GM18505 (cell line): ENCODE results near the gene FBXO24.

Experiments
- ATAC-seq: cut with Tn5 transposase; IDR thresholded peaks from one replicate; pipeline ENCODE4 v1.9.1; 2021; ENCODE audit not compliant: unreplicated experiment
- POLR2A ChIP-seq: IDR thresholded peaks from 4 replicates; pipeline ENCODE4 v1.6.1; 2011; ENCODE audit warnings: borderline replicate concordance; ENCODE audit not compliant: insufficient read depth, insufficient read length; ENCODE audit errors: extremely low read depth

The FBXO24 gene

DNA sequence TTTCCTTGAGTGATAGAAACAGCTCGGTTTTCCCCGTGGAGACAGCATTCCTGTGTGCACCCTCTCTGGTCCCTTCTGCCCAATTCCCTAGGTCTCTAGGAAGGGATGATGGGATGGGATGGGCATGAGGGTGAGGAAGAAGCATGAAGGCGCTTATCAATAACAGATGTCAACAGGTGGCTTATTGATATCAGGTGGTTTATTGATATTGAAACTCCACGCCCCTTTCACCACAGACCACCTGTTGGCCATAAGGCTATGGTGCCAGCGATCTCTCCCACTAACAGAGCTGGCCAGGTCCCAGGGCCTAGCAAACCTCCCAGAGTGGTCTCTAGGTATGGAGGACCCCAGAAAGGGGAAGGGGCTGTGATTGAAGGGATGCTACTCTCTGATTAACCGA, 34.1 kb downstream of the FBXO24 start:
- ATAC-seq: no peak
- no peak for TF ChIP-seq POLR2A

DNA sequence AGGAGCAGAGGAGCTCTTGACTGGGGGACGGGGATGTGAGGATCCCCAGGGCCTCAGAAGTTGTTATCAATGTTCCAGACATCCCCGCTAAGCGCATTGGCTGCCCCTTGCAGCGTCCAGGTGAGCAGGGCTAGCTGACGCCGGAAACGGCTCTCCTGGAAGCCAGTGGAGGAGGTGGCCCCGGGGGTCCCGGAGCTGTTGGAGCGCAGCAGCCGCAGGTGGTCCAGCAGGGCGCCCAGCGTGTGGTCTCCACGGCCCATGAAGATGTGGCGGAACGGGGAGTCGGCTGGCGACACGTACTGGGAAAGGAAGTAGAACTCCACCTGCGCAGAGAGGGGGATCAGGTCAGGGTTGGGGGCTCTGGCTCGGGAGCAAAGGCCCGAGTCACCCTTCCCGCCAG, 34.7 kb downstream of the FBXO24 start:
- no peak for ATAC-seq
- no peak for TF ChIP-seq POLR2A

DNA sequence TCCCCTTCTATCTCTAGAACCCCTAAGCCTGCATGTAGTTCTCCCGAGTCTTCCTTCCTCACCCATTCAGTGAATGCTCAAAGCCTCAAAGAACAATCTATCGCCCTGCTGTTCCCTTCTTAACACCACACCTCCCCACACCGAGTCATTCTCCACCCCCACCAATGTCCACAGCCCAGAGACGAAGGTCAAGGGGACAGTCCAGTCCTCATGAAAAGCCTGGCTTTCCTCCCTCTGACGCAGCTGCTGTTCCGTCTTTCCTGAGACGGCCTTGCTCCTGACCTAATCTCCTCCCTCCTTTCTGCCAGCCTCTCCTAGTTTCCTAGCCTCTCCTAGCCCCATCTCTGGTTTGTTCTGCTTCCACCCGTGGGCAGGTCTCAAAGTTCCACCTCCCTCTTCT, 35.4 kb downstream of the FBXO24 start:
- no peak for ATAC-seq
- TF ChIP-seq POLR2A: no peak

DNA sequence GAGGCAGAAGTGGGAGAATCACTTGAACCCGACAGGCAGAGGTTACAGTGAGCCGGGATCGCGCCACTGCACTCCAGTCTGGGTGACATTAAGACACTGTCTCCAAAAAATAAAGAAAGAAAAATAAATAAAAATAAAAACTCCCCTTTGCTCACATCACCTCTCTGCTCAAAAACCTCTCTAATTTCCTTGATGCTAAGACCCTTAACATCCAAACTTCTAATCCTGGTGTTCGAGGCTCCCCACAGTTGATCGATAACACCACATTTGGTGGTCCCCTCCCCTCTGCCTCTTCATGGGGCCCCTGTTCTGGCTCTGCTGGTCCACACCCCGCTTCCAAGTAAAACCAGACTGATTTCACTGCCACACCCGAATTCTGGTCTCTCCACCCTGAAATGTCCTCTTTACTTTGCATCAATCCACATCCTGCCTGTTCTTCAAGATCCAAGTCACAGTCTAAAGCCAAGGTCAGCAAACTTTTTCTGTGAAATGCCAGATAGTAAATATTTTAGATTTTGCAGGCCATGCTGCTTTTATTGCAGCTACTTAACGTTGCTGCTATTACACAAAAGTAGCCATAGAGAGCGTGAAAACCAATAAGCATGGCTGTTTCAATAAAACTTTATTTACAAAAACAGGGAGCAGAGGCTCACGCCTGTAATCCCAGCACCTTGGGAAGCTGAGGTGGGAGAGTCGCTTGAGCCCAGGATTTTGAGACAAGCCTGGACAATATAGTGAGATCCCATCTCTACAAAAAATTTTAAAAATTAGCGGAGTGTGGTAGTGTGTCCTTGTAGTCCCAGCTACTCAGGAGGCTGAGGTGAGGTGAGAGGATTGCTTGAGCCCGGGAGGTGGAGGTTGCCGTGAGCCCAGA, 38.1 kb downstream of the FBXO24 start:
- TF ChIP-seq POLR2A: no peak
- no peak for ATAC-seq

DNA sequence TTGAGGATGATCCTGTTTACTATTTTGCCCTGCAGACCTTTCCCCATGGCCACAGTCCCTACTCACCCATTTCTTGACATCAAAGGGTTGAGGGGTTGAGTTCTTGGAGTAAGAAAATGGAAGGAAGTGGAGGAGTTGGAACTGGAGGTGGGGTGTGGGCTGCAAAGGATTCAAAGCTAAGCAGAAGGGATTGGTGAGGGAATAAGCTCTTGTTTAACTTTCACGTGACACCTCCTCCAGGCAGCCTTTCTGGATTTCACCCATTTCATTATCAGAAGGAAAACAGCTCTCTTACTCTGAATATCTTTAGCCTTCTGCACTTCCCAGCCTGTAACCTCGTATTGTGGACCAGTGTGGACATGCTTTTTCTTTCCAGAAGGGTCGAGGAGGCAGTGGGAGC, 39.9 kb downstream of the FBXO24 start:
- no peak for TF ChIP-seq POLR2A
- ATAC-seq: no peak

DNA sequence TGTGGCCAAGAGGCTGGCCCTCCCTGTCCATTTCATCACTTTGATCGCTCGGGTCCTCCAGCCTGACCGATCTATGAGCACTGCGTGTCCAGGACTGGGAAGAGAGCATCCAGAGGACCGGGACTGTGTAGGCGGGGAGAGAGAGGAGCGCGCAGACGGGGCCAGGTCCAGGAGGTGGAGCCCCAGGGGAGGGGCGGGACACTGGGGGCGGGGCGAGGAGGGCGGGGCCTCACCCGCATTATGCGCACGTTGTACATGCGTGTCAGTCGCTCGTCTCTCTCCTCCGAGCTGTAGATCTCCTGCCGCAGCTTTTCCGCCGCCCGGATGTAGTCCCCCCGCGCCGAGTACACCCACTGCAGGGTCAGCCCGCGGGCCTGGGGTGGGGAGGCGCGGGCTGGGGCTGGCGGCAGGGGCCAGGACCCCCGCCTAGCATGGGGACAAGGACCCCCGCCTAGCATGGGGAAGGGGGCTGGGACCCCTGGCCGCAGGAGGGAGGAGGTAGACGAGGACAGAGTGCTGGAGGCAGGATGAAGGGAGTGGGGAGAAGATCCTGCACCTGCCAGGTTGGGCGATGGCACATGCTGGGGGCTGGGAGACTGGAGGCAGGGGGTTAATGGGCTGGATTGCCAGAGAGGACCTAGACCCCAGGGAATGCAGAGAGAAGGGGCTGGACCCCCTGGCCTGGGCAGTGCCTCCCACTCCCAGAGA, 40.6 kb downstream of the FBXO24 start:
- ATAC-seq: peak; percentile 68

DNA sequence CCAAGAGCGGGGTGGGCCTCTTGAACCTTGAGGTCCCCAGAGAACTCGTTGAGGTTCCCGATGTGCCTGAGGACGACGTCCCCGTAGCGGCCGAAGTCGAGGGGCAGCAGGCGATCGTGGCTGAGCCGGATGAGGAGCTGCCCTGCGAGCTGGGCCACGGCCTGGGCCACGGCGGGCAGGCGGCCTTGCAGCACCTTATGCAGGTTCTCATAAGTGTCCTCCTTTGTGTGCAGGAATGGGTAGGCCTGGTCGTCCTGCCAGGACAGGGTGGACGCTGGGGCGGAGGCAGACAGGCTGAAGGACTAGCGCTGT, 41.1 kb downstream of the FBXO24 start:
- no peak for ATAC-seq
- no peak for TF ChIP-seq POLR2A

More for the DNA sequence above, 40.6 kb downstream of the FBXO24 start:
- peak; percentile 58 for TF ChIP-seq POLR2A

DNA sequence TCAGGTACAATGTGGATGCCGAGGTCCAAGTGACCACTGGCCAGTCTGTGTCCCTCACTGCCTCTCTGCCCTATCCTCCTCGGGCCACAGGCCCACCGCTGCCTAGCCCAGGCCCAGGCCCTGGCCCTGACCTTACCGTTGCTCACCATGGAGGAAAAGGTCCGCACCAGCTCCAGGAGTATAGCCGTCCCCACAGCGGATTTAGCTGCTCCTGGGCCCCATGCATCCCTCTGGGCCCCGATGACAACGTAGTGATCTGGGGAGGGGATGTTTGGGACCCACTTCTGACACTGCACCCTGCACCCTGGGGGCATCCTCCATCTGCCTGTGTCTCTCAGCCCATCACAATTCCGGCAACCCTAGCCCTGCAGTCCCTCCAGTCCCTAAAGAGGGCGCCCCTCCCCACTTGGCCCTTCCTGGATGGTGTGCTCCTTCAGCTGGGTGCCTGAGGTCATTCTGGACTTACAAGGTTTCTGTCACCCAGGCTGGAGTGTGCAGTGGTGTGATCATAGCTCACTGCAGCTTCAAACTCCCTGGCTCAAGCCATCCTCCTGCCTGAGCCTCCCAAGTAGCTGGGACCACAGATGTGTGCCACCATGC, 43.1 kb downstream of the FBXO24 start:
- no peak for TF ChIP-seq POLR2A
- no peak for ATAC-seq

DNA sequence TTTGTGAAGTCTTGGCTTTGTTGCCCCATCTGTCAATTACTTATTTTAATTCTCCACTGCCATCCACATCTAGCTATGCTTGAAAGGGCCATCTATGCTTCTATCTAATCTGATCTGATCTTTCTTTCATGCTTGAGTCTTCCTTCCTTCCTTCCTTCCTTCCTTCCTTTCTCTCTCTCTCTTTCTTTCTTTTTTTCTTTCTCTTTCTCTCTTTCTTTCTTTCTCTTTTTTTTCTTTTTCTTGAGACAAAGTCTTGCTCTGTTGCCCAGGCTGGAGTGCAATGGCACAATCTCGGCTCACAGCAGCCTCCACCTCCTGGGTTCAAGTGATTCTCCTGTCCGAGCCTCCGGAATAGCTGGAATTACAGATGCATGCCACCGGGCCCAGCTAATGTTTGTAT, 43.9 kb downstream of the FBXO24 start:
- no peak for TF ChIP-seq POLR2A
- no peak for ATAC-seq

DNA sequence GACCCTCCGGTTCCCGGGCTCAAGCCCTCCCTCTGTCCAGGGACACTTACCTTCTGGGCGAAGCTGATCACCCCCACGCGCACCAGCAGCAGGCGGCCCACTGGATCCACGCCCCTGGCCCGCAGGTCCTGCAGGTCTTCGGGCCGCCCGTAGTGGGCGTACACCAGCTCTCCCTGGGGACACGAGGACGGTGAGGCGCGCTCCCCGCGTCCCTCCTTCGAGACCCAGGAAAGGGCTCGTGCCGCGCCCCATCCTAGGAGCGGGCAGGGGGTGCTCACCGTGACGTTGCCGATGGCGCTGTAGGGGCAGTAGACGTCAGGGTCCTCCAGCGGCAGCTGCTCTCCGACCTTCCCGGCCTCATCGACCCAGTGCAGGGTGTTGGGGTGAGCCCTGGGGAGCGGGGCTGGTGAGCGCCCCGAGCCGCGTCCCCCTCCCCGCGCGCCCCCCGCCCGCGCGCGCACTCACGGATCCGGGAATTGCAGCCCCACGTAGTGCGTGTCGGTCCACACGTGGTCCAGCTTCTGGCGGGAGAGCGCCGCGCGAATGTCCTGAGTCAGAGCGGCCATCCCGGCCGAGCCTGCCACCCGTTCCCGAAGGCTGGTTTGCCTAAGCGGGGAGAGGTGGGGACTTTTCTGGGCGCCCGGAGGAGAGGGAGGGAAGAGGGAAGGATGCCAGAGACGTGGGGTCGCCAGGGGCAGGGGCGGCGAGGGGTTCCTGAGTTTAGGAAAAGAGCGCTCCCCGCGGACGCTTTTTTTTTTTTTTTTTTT, 47.0 kb downstream of the FBXO24 start:
- ATAC-seq: no peak
- TF ChIP-seq POLR2A: peak; percentile 55

DNA sequence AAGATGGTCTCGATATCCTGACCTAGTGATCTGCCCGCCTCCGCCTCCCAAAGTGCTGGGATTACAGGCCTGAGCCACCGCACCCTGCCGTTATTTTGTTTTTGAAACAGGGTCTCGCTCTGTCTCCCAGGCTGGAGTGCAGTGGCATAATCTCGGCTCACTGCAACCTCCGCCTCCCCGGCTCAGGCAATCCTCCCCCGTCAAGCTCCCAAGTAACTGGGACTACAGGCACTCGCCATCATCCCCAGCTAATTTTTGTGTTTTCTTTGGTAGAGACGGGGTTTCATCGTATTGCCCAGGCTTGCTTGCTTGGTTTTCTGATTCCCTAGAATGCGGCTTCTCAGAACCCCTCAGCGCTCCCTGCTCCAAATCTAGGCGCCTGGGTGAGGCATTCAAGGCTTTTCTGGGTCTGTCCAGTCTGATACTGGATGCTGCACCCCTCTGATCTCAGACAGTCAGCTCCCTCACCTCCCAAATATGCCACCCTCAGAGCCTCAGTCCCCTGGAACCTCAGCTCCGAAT, 53.9 kb downstream of the FBXO24 start:
- no peak for ATAC-seq
- TF ChIP-seq POLR2A: no peak

DNA sequence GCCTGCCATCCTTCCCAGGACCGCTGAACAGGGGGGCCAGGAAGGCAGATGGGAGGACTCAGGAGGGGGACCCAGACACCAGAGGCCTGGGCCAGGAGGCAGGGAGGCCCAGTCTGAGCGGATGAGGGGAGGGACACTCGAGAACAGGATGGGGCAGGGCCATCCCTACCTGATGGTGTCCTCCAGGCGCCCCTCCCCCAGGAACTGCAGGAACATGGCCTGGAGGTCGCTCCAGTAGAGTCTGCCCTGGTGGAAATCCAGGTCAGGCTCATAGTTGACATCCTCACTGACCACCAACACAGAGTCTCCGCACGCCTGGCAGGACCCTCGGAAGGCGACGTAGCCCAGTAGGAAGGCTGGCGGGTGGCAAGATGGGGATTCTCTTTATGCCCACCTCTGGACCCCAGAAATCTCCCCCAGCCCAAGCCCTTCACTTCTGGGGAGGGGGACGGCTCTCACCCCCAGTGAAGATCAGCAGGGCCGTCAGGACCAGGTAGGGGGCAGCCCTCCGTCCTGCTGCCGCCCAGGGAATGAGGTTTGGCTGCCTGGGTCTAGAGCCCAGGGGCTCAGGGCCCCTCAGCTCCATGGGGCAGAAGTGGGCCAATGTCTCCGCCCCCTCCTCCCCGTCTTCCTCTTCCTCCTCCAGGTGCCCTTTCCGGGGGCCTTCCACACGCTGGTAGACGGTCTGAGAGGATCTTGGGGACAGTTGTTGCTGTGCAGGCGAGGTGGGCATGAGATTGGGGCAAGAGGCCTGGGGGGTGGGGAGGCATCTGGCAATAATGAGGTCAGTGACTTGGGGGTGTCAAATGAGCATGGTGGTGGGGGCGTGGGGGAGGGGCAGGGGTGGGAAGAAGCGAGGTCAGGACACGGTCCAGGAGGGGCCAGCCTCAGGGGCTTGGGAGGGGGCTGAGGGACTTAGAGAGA, 54.7 kb downstream of the FBXO24 start:
- ATAC-seq: no peak
- TF ChIP-seq POLR2A: no peak
